Measurements from ENCODE around the gene TMEM255B. TPM values are rescaled to one million over a fixed set of nuclear protein-coding genes. Genes with fewer than 3 reads are reported as not detected.

The TMEM255B gene
- total RNA-seq, 6 donors from 2014 or later, result 1.4 to 39.0 (median 13.8) TPM

DNA sequence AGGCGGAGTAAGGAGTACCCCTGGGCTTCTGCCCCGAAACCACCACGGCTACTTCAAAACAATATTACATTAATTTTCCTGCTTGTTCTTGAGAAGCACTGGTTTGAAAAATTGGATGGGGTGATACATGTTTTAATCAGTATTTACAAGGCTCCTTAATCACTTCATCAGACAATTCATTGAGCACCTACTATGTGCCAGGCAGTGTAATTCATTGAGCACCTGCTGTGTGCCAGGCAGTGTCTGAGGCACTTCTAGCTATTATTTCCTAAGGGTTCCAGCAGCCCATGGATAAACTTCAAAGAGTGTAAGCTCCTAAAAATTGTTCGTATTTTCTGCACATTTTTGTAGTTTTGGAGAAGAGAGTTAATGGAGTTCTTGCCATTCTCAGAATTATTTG, 106.4 kb downstream of the TMEM255B start:
- no peak overlapping the region for H3K4me3 ChIP-seq
- DNase-seq, result no peak
- WGBS, 2 donors, result 84 to 94% methylated on average over 4 of the region's 4 CpGs
- no peaks in the 10 kb centered on the region for H3K9me3 ChIP-seq
- no peak overlapping the region for H3K27ac ChIP-seq
- ATAC-seq (ENCODE audit: low FRiP score in 2 of 2), result no peak
- H3K36me3 ChIP-seq, result no peaks in the 10 kb centered on the region
- H3K4me1 ChIP-seq, result peaks cover 24 to 44% (median 31%) of the 10 kb centered on the region in 4 donors
- TF ChIP-seq EP300 (IDR thresholded peaks at IDR 0.05) (no peak), POLR2A (IDR thresholded peaks at IDR 0.05) (no peak), POLR2AphosphoS5 (IDR thresholded peaks at IDR 0.05) (no peak)
- TF ChIP-seq, protein P1, sequence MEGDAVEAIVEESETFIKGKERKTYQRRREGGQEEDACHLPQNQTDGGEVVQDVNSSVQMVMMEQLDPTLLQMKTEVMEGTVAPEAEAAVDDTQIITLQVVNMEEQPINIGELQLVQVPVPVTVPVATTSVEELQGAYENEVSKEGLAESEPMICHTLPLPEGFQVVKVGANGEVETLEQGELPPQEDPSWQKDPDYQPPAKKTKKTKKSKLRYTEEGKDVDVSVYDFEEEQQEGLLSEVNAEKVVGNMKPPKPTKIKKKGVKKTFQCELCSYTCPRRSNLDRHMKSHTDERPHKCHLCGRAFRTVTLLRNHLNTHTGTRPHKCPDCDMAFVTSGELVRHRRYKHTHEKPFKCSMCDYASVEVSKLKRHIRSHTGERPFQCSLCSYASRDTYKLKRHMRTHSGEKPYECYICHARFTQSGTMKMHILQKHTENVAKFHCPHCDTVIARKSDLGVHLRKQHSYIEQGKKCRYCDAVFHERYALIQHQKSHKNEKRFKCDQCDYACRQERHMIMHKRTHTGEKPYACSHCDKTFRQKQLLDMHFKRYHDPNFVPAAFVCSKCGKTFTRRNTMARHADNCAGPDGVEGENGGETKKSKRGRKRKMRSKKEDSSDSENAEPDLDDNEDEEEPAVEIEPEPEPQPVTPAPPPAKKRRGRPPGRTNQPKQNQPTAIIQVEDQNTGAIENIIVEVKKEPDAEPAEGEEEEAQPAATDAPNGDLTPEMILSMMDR (IDR thresholded peaks at IDR 0.05), result no peak
- peaks cover 0 to 12% (median 0%) of the 10 kb centered on the region in 4 donors for H3K27me3 ChIP-seq

Other genes with a start within 250 kb of the TMEM255B start
- gene TFDP1, start 174.5 kb upstream of the TMEM255B start, total RNA-seq, result 10 to 100 TPM; 23.2 to 45.2 (median 37.9) TPM
- gene ATP4B, start 101.0 kb upstream of the TMEM255B start, total RNA-seq, result not detected
- gene GRK1, start 92.0 kb upstream of the TMEM255B start, total RNA-seq, result 1 to 10 TPM in 1 of 6 donors, under 1 TPM in 1, not detected in 4; 0.15 to 5.2 TPM
- 100 to 1,000 TPM; 129 to 299 (median 180) TPM for gene GAS6, start 104.8 kb downstream of the TMEM255B start, total RNA-seq
- 10 to 100 TPM in 5 of 6 donors, 1 to 10 TPM in 1; 5.5 to 44.0 (median 14.7) TPM for gene C13orf46, start 214.8 kb downstream of the TMEM255B start, total RNA-seq

All from upper lobe of left lung (tissue), 6 donors.